ENCODE measurements around the gene LSAMP.

The LSAMP gene

DNA sequence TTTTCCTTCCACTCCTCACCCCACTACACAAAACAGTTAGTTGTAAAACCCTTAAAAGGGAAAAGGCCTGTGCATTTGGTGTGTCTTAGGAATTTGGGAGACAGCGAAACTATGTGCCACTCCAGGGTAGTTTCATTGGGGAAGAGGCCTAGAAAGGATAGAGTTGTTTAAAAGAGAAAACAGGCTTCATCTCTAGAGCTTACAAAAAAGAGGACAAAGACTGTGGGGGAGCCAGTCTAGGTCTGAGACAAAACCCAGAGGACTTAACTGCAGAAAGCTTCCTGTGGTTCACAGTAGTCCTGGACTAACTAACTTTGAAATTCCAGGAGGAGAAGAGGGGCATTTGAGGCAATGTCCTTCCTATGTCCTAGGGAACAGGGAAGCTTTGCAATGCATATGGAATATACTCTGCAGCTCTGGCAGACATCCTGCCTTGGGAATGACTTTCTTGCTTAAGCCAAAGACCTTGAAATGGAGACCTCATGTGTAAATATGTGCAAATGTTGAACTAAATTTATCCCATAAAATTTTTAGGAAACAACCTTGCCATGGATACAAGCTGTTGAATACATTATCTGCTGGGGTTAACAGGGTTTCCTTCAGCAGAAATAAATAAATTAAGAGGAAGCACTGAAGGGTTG lies 159.4 kb downstream of the LSAMP start:
- no peak for DNase-seq

DNA sequence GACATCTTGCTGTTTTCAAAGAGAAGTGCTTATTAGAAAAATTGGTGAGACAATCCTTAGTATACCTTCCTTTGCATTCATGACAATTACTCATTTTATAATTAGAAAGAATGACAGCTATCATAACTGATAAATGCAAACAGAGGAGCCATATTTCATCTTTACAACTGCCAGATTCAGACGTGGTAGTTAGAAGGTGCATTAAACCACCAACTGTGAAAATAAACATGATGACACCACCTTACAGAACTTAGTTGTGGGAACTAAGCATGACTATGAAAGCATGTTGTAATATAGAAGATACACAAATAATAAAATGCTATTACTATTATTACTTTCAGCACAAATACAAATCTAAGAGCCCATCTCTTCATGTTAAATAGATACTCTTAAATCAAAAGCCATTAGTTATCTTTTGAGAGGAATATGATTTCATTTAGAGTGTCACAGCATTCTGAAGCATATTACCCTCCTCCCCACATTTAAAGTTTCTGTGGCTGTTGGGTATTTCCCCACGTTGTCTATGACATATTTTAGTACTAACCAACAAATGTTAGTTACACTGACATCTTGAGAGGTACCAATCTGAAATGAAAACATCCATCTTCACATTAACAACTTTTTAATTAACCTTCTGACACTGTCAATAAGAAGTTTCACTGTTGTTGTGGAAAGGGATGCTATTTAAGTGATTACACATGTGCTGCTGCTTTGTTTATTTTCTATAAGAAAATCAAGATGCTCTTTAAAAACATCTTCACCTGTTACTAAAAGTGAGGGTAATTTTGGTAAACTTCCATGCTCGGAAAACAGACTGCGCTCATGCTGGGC lies 163.8 kb downstream of the LSAMP start:
- DNase-seq: no peak

DNA sequence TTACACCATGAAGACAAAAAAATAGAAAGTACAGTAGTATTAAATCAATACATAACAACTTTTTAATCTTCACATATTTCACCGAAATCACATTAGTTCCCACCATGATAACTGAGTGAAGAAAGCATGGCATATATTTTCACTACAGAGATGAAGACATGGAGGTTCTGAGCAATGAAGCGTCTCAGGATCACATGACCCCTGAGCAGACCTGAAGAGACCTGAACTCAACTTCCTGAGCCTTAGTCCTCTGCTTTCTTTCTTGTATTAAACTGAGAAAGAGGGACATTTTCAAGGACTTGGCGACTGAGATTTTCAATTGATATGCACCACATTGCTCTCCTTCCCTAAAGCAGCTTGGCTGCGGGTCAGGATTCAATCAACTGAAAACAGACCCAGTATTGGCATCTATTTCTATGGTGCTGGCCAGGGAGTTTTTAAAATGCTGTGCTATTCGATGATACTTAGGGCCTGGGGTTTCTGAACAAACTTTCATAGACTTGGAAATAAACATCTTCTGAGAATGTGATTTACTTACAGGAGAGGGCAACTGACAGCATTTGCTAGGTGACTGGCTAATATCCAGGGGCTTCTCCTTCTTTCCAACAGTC lies 165.1 kb downstream of the LSAMP start:
- no peak for DNase-seq

DNA sequence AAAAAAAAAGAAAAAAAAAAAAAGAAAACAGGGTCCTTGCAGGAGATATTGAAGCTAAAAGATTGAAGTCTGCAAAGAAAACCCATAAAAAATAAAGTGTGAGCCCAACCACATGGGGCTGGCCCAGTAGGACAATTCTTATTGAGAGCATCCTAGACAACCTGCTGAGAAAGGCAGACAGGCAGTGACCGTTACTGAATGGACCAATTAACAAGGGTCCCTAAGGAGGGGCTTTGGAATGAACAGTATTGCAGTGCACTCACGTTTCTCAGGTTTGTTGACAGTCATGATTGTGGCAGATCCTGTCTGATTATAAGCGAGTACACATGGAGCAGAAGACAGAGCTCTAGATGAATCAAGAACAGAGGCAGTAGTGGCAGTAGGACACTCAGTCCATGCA lies 168.6 kb downstream of the LSAMP start:
- no peak for DNase-seq

DNA sequence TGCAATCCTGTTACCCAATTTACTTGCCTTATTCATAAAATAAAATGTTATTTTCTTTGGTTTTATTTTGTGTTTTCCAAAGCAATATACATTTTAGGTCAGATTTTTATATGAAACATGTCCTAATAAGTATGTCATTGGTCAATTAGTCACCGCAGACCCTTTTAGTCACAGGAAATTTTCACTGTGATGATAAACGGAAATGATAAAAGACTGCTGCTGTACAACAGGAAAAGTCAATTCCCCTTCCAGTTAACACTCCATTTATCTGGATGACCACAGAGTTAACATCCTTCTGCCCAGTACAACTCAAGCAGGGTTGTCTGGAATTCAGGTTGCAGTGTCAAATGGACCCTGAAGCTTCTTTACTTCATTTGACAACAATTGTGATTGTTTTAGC lies 175.2 kb downstream of the LSAMP start:
- DNase-seq: no peak

DNA sequence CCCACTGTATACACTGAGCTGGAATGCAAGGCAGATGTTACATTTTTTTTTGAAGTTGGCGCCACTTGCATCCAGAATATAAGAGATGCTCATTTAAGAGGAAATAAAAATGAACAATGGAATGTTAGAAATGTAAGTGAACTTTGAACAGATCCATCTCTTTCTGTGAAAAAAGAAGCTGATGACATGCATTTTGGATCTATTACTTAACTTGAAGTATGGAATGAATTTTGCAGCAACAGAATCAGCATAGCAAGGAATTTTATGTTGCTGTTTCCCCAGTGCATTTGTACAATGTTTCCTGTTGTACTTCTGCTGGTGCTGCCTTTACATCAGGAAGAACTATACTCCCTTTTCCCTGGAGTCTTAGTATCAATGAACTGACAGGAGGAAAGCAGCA lies 178.2 kb downstream of the LSAMP start:
- DNase-seq: no peak

DNA sequence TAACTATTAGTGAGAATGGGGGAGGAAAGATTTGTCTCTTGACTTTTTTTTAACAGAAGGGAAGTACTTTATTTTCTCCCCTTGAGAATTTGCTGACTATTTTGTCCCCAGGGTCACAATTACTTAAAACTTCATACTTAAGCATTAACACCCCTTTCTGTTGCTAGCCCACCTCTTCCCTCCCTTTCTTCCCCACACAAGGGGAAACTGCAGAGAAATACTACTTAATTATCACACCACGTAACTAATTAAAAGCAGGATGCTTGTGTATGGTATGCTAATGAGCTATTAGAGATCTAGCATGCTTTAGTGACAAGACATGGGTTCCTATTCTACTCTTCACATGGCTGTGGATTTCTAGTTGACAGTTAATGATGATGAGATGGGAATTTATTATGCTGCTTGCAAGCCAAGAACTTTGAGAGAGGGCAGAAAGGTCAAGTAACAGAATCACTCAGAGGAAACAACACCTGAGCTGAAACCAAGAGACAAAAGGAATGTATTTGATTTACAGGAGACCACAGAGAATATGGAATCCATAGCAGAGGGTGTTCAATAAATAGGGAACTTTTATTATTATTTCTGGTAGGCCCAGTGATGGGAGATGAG lies 179.2 kb downstream of the LSAMP start:
- DNase-seq: no peak

DNA sequence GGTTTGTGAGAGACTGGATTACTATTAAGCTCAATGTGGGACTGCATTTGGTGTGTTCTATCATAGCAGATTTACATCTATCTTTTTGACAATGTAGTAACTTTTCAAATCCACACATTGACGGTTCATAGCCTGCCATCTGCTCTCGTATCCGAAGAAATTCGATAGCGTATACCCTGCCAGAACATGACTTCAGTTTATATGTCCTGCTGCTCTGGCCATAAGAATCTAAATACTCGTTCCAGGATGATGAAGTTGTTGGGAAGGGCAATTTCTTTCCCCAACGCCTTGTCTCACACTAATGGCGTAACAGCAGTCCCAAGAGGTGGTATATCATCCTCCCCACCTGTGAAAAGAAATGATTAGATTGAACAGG lies 180.0 kb downstream of the LSAMP start:
- DNase-seq: no peak

DNA sequence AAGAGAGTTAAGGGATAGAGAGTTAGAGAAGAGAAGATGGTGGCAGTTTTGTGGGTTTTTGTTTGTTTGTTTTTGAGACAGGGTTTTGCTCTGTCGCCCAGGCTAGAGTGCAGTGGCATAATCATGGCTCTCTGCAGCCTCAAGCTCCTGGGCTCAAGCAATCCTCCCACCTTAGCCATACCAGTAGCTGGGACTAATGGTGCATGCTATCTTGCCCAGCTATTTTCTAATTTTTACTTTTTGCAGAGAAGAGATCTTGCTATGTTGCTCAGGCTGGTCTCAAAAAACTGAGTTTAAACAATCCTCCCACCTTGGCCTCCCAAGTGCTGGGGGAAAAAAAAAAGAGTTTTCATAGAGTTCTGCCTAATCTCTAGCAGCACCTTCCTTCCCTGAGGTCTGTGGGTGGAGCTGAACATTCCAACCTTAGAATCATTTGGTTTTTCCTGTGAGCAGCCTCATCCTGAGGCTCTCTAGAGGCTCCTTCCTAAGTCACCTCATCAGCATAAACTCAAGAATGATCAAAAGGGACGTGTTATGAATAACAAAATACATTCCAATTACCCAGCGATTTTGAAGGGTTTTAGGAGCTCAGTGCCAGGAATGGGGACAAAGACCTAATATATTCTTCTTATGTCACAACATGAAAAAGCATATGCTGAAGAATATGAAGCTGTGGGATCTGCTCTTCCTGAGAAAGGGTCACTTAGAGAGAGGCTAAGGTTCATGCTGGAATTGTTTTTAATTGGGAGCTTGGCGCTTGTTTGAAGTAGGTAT lies 180.6 kb downstream of the LSAMP start:
- no peak for DNase-seq

DNA sequence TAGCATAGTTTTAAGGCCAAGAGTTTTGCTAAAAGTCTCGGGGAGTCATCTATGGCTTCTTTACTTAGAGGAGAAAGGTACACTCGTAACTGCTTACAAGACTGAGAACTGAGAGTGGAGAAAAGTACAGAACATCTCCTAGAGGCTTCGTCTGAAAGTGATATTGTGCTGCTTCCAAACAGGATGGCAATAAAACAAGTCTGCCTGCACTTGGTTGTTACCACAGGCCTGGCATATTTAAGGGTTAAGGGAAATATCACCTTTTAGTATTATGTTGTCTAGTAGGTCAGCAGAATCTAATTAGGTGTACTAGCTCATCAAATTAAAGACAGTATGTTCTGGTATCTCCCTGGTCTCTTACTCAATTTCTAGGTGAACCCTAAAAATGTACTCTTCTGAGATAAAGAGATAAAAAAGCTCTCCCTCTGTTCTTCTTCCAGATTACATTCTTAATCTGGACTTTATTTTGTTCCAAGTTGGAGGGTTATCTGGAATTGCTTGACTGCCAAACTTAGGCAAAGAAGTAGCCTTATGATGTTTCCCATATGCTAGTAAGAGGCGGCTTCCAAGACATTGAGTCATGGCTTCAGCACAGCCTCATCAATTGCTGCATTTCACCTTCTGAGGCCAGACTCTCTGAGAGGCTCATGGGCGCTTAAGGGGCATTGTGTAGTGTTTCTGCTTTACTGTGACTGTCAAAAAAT lies 181.3 kb downstream of the LSAMP start:
- DNase-seq: no peak

DNA sequence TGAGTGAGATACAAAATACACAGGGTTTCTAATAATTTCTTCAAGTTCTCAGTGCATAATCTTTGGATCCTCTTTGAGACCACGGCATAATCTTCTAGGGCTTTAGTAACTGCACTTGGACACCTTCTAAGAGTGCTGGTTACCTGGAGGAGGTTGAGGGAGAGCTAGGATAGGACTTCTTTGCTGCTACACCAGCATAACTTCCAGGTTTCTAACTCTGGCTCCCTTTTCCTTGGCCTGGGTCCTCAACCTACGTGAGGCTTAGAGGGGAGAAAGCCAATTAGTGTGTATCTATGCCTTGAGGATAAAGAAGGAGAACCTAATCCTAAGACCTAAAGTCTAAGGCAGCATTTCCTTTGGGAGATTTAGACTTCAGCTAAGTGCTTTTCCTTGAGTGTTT lies 184.8 kb downstream of the LSAMP start:
- no peak for DNase-seq

DNA sequence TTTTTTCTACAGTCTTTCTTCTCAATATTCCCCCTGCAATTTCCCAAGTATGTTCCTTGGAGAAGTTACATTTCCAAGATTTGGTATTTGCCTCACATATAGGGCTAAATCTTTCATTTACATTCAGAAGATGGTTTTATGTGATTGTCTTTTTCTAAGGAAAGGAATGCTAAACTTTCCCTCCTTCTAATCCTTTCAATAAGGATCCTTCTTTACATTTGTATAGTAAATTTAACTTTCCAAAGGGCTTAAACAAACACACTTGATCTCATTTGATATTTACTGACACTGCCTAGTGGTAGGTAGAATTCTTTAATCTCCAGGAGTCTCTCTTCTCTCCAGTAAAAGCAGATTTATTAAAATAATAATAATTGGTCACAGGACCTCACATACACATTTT lies 185.3 kb downstream of the LSAMP start:
- no peak for DNase-seq

DNA sequence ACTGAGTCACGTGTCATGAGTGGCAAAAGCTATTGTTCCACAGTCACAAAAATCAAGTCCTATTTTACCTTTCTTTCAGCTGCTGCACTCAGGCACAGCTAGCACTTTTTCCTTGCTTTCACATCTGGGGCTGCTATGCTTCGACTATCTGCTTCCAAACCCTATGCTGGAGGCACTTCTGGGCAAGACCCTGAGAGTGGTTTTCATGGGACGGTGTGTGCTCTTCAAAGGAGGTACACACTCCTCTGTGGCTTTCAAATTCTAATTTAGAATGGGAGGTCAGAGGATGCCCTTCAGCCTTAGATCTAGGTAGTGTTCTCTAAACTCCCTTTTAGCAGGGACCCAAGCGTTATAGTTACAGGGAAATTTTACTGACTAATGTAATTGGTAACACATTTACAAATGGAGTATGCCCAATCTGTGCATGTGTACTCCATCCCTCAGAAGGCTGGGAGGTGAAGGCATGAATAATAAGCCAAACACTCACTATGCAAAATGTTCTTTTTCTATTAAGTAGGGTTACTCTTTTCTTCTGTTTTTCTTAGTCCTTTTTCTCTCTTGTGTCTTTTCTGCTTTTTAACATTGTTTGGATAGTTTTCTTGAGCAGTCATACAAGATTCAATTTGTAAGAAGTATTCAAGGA lies 188.3 kb downstream of the LSAMP start:
- DNase-seq: no peak

DNA sequence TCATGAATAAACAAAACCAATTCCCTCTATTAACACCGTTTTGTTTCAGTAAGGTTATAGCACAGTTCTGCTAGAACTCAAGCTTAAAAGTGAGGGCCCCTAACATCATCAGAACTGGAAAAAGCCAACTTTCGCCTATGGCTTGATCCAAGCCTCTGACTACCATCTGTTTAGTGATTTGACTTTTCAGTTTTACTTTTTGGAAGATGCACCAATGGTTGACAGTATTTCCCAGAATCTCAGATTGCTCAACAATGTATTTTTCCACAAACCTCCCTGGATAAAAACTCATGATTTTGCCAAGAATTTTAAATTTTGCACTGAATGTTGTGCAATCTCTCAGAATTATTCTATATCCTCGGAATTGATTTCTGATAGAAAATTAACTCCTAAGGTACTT lies 190.7 kb downstream of the LSAMP start:
- no peak for DNase-seq

DNA sequence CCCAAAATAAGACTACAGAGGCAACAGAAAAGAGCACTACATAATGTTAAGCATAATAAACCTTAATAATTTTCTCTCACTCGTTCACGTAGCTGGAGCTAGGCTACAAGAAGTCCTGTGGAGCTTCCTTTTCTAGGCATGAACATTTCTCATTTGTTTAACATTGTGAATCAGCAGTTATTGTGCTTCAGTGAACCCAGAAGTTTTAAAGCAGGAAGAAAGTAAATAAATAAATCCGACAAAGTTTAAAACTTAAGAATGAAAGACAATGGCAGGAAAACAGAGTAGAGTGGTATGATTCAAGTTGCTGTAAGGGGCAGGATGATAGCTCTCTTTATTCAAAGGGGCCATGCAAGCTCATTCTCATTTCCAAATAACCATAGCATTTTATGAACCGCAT lies 191.8 kb downstream of the LSAMP start:
- no peak for DNase-seq

DNA sequence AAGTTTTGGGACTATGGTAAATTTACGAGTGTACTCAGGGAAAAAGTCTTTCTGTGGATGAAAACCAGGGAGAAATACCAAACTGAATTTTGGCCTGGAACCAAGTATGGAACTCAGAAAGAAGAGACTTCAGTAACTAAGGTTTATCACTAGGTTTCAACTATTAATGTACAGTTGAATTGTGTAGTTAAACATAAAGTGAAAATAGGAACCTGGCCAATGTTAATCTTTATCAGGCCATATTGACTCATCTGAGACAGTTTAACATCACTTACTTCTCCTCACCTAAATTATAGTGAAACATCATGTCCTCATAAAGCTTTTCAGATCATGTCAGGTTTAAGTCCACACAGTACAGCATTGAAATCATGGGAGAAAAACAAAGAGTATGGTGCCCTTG lies 197.7 kb downstream of the LSAMP start:
- no peak for DNase-seq

DNA sequence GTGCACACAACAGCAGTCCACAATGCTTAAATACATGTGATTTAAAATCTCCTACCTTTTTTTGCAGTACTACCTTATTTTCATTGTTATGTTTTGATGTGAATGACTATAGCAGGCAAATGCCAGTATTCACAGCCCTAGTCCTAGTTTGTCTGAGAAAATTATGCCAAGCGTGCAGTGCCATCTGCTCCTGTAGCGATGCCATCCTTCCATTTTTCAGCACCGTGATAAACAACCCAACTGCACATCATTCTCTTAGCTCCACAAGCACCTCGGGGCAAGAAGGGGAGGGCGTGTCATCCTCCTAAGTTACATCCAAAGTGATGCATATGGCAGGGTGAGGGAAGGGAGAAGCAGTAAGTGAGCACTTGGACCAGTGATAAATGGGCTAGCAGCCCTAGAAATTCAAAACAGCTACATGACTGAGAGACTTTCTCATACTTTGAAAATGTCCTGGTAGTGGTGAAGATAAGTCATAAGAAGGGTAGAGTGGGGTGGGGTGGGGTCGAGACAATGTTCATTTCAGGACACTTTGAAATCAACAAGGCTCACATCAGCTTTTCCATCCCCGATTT lies 198.8 kb downstream of the LSAMP start:
- no peak for DNase-seq

DNA sequence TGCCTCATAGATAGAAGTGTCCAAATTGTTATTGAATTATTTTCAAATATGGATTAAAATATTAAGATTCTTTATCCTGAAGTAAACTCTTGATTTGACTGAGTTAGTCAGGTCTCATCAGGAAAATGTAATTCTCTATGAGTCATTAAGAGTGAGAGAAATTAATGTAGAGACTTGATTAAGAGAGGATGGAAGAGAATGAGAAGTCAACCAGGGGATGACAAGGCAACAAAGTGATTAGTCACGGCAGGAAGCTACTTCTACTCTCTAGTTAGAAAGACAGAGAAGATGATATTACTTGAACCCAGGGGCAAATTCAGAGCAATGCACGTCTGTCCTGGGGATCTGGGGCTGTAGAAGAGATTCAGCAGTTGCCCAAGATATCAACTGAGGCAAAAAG lies 202.5 kb downstream of the LSAMP start:
- no peak for DNase-seq

DNA sequence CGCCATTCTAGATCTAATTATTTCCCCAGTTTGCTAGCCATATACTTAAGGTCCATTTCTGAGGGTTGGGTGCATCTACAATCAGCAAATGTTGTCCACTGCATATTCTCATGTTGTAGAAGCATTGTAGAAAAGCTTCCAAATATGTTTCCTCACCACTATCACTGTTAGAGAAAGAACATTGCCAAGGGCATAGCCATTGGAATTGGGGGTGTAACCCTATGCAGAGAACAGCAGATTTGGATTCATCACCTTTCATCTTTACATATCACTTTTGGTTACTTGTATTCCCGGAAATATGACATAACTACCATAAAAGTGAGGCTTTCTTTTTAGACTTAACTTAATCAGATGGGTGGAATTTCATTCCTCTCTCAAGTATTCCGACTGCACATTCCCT lies 203.6 kb downstream of the LSAMP start:
- no peak for DNase-seq

DNA sequence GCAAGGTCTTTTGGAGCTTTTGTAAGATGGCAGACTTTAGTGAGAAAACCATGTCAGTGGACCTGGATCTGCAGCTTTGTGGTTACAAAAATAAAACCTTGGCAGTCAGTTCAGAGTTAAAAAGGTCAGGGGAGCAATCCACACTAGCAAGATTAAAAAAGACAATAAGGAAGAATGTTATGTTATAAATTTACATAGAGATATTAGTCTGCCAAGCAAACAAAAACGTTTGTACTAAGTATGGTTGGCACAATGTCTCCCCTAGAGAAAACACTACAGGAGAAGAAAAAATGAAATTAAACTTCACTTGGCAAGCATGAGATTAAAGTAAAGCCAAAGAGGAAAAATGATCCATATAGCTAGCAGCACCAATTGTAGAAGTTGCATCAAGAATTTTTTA lies 205.0 kb downstream of the LSAMP start:
- DNase-seq: no peak

DNA sequence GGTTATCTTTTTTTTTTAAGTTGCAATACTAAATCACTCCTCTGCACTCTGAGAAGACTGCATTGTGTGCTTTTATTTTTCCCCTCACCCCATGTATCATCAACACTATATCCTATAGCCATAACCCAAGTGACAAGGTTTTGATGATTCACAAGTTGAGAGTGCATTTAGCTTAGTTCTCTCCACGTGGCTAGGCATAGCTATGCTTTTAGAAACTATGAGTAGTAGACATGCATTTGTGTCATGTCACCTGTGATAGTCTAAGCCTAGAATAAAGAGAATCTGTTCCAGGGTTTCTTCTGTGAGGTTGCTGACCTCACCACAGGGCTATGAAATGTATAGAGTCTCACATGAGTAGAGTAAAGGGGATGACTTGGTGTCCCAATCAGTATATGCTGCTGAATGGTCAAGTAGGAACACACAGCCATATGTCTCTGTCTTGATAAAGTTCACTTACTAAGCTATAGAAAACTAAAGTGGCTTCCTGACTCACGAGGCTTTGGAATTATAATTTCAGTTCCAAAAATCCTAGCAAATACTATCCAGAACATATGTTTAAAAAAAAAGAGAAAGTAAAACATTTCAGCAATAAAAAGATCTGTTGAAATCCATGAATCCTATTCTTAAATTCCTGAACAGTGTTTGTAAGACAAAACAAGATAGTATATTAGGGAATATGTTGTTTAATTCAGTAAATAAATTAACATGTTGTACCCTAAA lies 206.3 kb downstream of the LSAMP start:
- no peak for DNase-seq

All from activated CD4-positive, alpha-beta T cell treated with anti-CD3 and anti-CD28 coated beads, Interleukin-2, amount 50 U/mL, for 1 hour (primary cell).